Osteoblast (primary cell): ENCODE results near the gene CRIM1. TPM values are rescaled to one million over a fixed set of nuclear protein-coding genes. Genes with fewer than 3 reads are reported as not detected.
A peak's percentile ranks its signal among the peaks of the same experiment; 100 is the strongest.

Experiments used
- DNase-seq: peaks from one replicate; pipeline ENCODE4 v3.0.0; 2011; ENCODE audit warnings: low spot score, mixed read lengths; ENCODE audit not compliant: insufficient read length; ENCODE audit errors: missing footprints
- H2AFZ ChIP-seq: 2 replicates; pipeline ENCODE4 v1.6.0; 2011; ENCODE audit warnings: mild to moderate bottlenecking, low read length
- H3K27ac ChIP-seq: 2 replicates; pipeline ENCODE4 v1.5.1; 2011; ENCODE audit warnings: mild to moderate bottlenecking, low read depth, low read length, moderate library complexity
- H3K27me3 ChIP-seq: 2 replicates; pipeline ENCODE4 v1.6.0; 2012; ENCODE audit warnings: mild to moderate bottlenecking, control low read depth, inconsistent platforms, low read length, moderate library complexity; ENCODE audit not compliant: insufficient read depth
- H3K36me3 ChIP-seq: 2 replicates; pipeline ENCODE4 v1.5.1; 2011; ENCODE audit warnings: mild to moderate bottlenecking, low read length, control low read depth, moderate library complexity; ENCODE audit not compliant: insufficient read depth
- H3K4me1 ChIP-seq: 2 replicates; pipeline ENCODE4 v1.5.1; 2011; ENCODE audit warnings: mild to moderate bottlenecking, low read length, control low read depth, moderate library complexity; ENCODE audit not compliant: insufficient read depth
- H3K4me2 ChIP-seq: 2 replicates; pipeline ENCODE4 v1.6.0; 2011; ENCODE audit warnings: mild to moderate bottlenecking, low read length; ENCODE audit not compliant: insufficient read depth
- H3K4me3 ChIP-seq: fragments of 200-600 bp; sonication (generic); 3 replicates; pipeline ENCODE4 v1.5.1; 2012; ENCODE audit warnings: mild to moderate bottlenecking, low read length, inconsistent platforms; ENCODE audit not compliant: insufficient read depth
- H3K79me2 ChIP-seq: 2 replicates; pipeline ENCODE4 v1.6.0; 2012; ENCODE audit warnings: mild to moderate bottlenecking, low read length, control low read depth, inconsistent platforms; ENCODE audit not compliant: insufficient read depth
- H3K9me3 ChIP-seq: 2 replicates; pipeline ENCODE4 v1.5.1; 2011; ENCODE audit warnings: low read depth, low read length, control low read depth
- H4K20me1 ChIP-seq: 2 replicates; pipeline ENCODE4 v1.6.0; 2012; ENCODE audit warnings: mild to moderate bottlenecking, low read length, control low read depth; ENCODE audit not compliant: insufficient read depth
- total RNA-seq: library from RNA; depleted of rRNA; stranded (reverse); fragments of >200 nt; gene quantifications from 2 replicates; pipeline ENCODE4 v1.2.3, GENCODE V29; 2012
- TF ChIP-seq, protein P1 (sequence below): IDR thresholded peaks from 2 replicates; pipeline ENCODE4 v1.5.1; 2011; ENCODE audit warnings: mild to moderate bottlenecking, low read depth, low read length, moderate library complexity; ENCODE audit errors: extremely low read depth

The CRIM1 gene
- total RNA-seq, 1 donor = 362 TPM

DNA sequence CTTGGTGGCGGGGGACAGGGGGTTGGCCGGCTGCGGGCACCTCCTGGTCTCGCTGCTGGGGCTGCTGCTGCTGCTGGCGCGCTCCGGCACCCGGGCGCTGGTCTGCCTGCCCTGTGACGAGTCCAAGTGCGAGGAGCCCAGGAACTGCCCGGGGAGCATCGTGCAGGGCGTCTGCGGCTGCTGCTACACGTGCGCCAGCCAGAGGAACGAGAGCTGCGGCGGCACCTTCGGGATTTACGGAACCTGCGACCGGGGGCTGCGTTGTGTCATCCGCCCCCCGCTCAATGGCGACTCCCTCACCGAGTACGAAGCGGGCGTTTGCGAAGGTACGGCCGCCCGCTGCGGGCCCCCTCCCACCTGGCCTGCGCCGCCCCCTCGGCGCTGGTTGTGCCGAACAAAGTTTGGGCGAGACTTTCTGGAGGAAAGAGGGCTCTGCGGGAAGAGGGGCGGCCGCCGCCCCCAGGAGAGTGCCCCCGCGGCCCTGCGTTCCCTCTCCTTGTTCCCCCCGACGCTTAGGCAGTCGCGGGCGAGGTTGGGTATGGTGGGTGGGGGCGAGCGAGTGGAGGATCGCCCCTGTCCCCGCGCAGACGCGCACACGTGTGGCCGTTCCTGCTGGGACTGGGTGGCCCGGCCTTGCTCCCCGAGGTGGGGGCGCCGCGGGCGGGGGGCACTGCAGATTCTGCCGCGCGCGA, 866 bp downstream of the CRIM1 start:
- Histone ChIP-seq H3K4me2 (peak overlapping the region; percentile 84), H2AFZ (no peak overlapping the region), H3K36me3 (peaks cover 26% of the 10 kb centered on the region), H3K9me3 (no peaks in the 10 kb centered on the region), H3K27me3 (no peaks in the 10 kb centered on the region), H3K4me1 (peaks cover 62% of the 10 kb centered on the region), H3K4me3 (peak overlapping the region; percentile 96), H3K27ac (peak overlapping the region; percentile 94), H3K79me2 (peaks cover 80% of the 10 kb centered on the region), H4K20me1 (peaks cover 49% of the 10 kb centered on the region)
- DNase-seq = no peak
- TF ChIP-seq, protein P1, sequence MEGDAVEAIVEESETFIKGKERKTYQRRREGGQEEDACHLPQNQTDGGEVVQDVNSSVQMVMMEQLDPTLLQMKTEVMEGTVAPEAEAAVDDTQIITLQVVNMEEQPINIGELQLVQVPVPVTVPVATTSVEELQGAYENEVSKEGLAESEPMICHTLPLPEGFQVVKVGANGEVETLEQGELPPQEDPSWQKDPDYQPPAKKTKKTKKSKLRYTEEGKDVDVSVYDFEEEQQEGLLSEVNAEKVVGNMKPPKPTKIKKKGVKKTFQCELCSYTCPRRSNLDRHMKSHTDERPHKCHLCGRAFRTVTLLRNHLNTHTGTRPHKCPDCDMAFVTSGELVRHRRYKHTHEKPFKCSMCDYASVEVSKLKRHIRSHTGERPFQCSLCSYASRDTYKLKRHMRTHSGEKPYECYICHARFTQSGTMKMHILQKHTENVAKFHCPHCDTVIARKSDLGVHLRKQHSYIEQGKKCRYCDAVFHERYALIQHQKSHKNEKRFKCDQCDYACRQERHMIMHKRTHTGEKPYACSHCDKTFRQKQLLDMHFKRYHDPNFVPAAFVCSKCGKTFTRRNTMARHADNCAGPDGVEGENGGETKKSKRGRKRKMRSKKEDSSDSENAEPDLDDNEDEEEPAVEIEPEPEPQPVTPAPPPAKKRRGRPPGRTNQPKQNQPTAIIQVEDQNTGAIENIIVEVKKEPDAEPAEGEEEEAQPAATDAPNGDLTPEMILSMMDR = no peak

DNA sequence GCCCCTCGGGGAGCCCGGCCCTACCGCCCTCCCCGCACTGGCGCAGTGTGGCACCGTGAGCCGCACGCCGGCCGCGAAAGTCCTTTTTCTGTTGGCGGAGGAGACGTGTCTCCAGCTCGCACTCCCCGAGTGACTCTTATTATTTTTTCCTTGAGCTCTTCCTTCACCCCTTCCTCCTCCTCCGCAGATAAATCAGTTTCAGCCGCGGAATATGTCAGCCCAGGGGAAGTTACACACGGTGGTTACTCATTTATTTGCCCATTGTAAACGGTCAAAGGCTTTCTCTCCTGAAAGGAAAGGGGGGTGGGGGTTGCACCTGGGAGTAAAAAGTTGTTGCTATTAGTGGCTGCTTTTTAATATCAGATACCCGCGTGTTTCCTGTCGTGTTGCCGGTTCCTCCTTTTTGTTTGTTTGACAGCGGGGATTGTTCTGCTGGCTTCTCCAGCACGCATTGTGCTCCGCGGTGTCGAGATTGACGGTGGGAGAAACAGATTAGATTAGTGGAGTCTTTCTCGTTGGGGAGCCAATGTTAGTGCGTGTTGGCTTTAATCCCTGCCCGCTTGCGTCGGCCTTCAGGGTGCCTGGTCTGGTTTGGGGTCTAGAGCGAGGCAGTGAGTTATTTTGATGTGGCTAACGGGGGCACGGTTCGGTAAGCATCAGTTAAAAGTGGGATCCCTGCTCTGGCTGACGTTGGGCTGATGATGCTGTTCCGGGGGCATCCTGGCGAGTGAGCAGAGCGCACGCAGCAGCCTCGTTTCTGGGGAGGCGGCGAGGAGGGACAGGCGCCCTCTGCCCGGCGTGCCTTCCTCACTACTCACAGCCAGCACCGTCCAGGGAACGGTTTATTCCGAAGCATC, 1.6 kb downstream of the CRIM1 start:
- H3K36me3 ChIP-seq = peaks cover 26% of the 10 kb centered on the region
- H3K79me2 ChIP-seq = peaks cover 87% of the 10 kb centered on the region
- peak; percentile 85 for DNase-seq
- TF ChIP-seq, protein P1 = no peak
- peak overlapping the region; percentile 84 for H3K4me2 ChIP-seq
- no peaks in the 10 kb centered on the region for H3K9me3 ChIP-seq
- H3K4me3 ChIP-seq = peak overlapping the region; percentile 96
- no peaks in the 10 kb centered on the region for H3K27me3 ChIP-seq
- no peak overlapping the region for H2AFZ ChIP-seq
- H4K20me1 ChIP-seq = peaks cover 57% of the 10 kb centered on the region
- H3K4me1 ChIP-seq = peaks cover 63% of the 10 kb centered on the region
- H3K27ac ChIP-seq = peak overlapping the region; percentile 94

DNA sequence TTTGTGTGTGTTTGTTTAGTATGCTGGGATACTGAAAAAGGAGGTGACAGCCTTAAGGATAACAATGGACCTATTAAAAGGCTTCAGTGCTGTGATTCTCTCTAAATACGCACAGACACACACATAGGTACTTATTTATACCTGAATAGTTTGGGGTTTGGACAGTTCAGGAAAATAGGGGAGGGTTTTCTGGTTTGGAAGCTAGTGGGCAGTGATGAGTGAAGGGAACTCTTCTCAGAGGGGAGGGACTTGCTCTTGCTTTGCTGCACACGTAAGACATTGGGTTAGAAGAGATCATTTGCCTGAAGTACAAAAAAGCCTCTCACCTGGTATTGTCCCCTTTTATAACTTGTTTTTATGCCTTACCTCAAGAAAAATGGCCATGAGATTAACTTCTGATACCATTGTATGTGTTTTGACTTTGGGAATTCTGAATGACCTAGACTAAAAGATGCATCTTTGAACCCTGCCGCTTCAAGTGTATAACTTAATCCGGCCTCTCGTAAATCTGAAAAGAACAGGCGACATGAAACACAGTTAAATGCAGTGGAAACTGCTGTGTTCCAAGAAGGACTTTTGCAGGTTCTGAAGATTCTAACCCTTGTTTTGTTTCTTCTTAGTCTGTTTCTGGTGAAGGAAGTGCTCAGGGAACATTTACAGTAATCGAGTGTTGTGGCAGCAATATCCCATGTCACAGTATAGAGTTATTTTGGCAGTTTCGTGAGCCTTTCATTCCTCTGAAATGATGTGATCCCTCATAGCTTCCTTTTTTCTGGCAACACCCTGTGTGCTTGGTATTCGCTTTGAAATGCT, 2.5 kb downstream of the CRIM1 start:
- TF ChIP-seq, protein P1 = peak; percentile 49
- Histone ChIP-seq H3K9me3 (no peaks in the 10 kb centered on the region), H3K79me2 (peaks cover 96% of the 10 kb centered on the region), H2AFZ (no peak overlapping the region), H3K4me3 (peak overlapping the region; percentile 96), H4K20me1 (peaks cover 57% of the 10 kb centered on the region), H3K36me3 (peaks cover 26% of the 10 kb centered on the region), H3K27me3 (no peaks in the 10 kb centered on the region), H3K4me1 (peaks cover 62% of the 10 kb centered on the region), H3K4me2 (peak overlapping the region; percentile 84), H3K27ac (peak overlapping the region; percentile 94)
- DNase-seq = no peak
